ENCODE results near the gene MOK.

GRCh38 chr14:102223682-102224081 is 81.3 kb downstream of the MOK start:
- TF ChIP-seq CTCF (IDR thresholded peaks at IDR 0.05) = no peak
- TF ChIP-seq TEAD1 (CRISPR knock-in tag; IDR thresholded peaks at IDR 0.05) = no peak
- no peak for TF ChIP-seq MAX (CRISPR knock-in tag; IDR thresholded peaks at IDR 0.05)
- no peak for TF ChIP-seq ATF1 (CRISPR knock-in tag; IDR thresholded peaks at IDR 0.05)
- TF ChIP-seq CREB1 (CRISPR knock-in tag; IDR thresholded peaks at IDR 0.05) = no peak
- no peak for TF ChIP-seq ZNF138 (CRISPR knock-in tag; conservative IDR thresholded peaks at IDR 0.05)
- TF ChIP-seq ZNF423 (CRISPR knock-in tag; IDR thresholded peaks at IDR 0.05) = no peak
- no peak for TF ChIP-seq ZSCAN18 (CRISPR knock-in tag; IDR thresholded peaks at IDR 0.05)

Measured in WTC11 (cell line).